H1 (cell line): ENCODE data around the gene ARHGEF26. TPM values are rescaled to one million over a fixed set of nuclear protein-coding genes. Genes with fewer than 3 reads are reported as not detected.

Experiments
- CTCF ChIA-PET: fragments of 300-600 bp; sonication (Branson Sonifier 250); formaldehyde crosslinking; loops from one replicate; lab custom pipeline; 2021; ENCODE audit not compliant: partially characterized antibody; lab: Charles Lee
- POLR2A ChIA-PET: fragments of 300-600 bp; sonication (Branson Sonifier 250); formaldehyde crosslinking; loops from one replicate; lab custom pipeline; 2021; ENCODE audit warnings: inconsistent platforms; ENCODE audit not compliant: partially characterized antibody; lab: Charles Lee
- DNase-seq, 2 experiments: peaks; one replicate each; pipeline versions ENCODE4 v3.0.0 to v3.0.0-alpha.2; 2010 to 2022; ENCODE audit warnings: low spot score in 2 of 2, low read depth in 1 of 2, mixed read lengths in 1 of 2
- FAIRE-seq: peaks from 2 replicates; lab custom pipeline; 2011; peaks lifted over from hg19 to GRCh38; lab: Jason Lieb, UNC
- H2AFZ ChIP-seq: 2 replicates; pipeline ENCODE4 v1.8.1; 2012; ENCODE audit warnings: low read length, inconsistent platforms
- H2AK5ac ChIP-seq: 2 replicates; pipeline ENCODE4 v1.6.1; 2013; ENCODE audit warnings: low read depth, low read length
- H2BK120ac ChIP-seq: replicated peaks from 2 replicates; pipeline ENCODE3; 2013; ENCODE audit warnings: low read depth, low read length, inconsistent platforms
- H2BK12ac ChIP-seq: 2 replicates; pipeline ENCODE4 v1.6.1; 2013; ENCODE audit warnings: low read depth, low read length
- H2BK15ac ChIP-seq: 2 replicates; pipeline ENCODE4 v1.6.1; 2013; ENCODE audit warnings: low read length
- H2BK20ac ChIP-seq: 2 replicates; pipeline ENCODE4 v1.6.1; 2013; ENCODE audit warnings: low read length
- H2BK5ac ChIP-seq: 2 replicates; pipeline ENCODE4 v1.6.1; 2013; ENCODE audit warnings: low read depth, low read length
- H3K14ac ChIP-seq: 2 replicates; pipeline ENCODE4 v1.6.1; 2013; ENCODE audit warnings: inconsistent platforms; ENCODE audit not compliant: insufficient read length
- H3K18ac ChIP-seq: 2 replicates; pipeline ENCODE4 v1.6.1; 2013; ENCODE audit warnings: low read length; ENCODE audit errors: extremely low read depth
- H3K23ac ChIP-seq: 2 replicates; pipeline ENCODE4 v1.6.1; 2013; ENCODE audit warnings: inconsistent platforms; ENCODE audit not compliant: insufficient read length
- H3K23me2 ChIP-seq: 2 replicates; pipeline ENCODE4 v1.6.1; 2013; ENCODE audit warnings: low read depth, low read length
- H3K27ac ChIP-seq: 2 replicates; pipeline ENCODE4 v1.6.1; 2011; ENCODE audit warnings: low read depth, low read length, inconsistent platforms
- H3K27me3 ChIP-seq, 4 experiments: replicated peaks in 1 of 4; 1 replicate in 1 of 4; 2 replicates in 3 of 4; pipeline versions ENCODE4 v1.6.1 to v1.8.1; 2011 to 2013; ENCODE audit warnings: low read length in 3 of 4, mild to moderate bottlenecking in 3 of 4, inconsistent platforms in 2 of 4, mixed read lengths in 2 of 4, moderate library complexity in 1 of 4; ENCODE audit not compliant: control insufficient read depth in 3 of 4, insufficient read depth in 3 of 4; ENCODE audit errors: extremely low read depth in 1 of 4
- H3K36me3 ChIP-seq, 4 experiments: 2 replicates each; pipeline versions ENCODE4 v1.6.1 to v1.8.1; 2011 to 2013; ENCODE audit warnings: mild to moderate bottlenecking in 4 of 4, low read length in 3 of 4, moderate library complexity in 2 of 4, control low read depth in 1 of 4, inconsistent platforms in 1 of 4; ENCODE audit not compliant: insufficient read depth in 4 of 4, control insufficient read depth in 2 of 4
- H3K4ac ChIP-seq: replicated peaks from 2 replicates; pipeline ENCODE3; 2013; ENCODE audit warnings: low read length, low read depth, mixed read lengths, inconsistent platforms; ENCODE audit not compliant: insufficient read length
- H3K4me1 ChIP-seq, 4 experiments: replicated peaks in 1 of 4; 1 replicate in 1 of 4; 2 replicates in 3 of 4; pipeline versions ENCODE4 v1.6.1 to v1.8.1; 2011 to 2013; ENCODE audit warnings: low read length in 3 of 4, inconsistent platforms in 2 of 4, mixed read lengths in 1 of 4; ENCODE audit not compliant: insufficient read depth in 4 of 4, control insufficient read depth in 3 of 4
- H3K4me2 ChIP-seq, 2 experiments: 2 replicates each; pipeline versions ENCODE4 v1.6.1 to v1.8.1; 2011 to 2013; ENCODE audit warnings: low read depth in 2 of 2, low read length in 2 of 2, control low read depth in 1 of 2, inconsistent platforms in 1 of 2, mild to moderate bottlenecking in 1 of 2; ENCODE audit not compliant: insufficient read depth in 1 of 2
- H3K4me3 ChIP-seq, 4 experiments: fragments of 200-600, 300-600 bp in 1 of 4; sonication (generic), shearing (Covaris generic), sonication (Bioruptor Twin) in 1 of 4; 2 replicates each; pipeline versions ENCODE4 v1.5.1 to v1.8.1; 2011 to 2016; ENCODE audit warnings: low read length in 4 of 4, low read depth in 3 of 4, control low read depth in 2 of 4, inconsistent platforms in 2 of 4, mild to moderate bottlenecking in 2 of 4, mixed read lengths in 1 of 4, moderate library complexity in 1 of 4; ENCODE audit not compliant: insufficient read depth in 2 of 4; ENCODE audit errors: extremely low read depth in 1 of 4
- H3K56ac ChIP-seq: replicated peaks from 2 replicates; pipeline ENCODE3; 2013; ENCODE audit warnings: low read depth, mild to moderate bottlenecking, mixed read lengths, low read length, inconsistent platforms; ENCODE audit not compliant: insufficient read length
- H3K79me1 ChIP-seq: 2 replicates; pipeline ENCODE4 v1.6.1; 2013; ENCODE audit warnings: low read depth, low read length, control low read depth
- H3K79me2 ChIP-seq, 2 experiments: 2 replicates each; pipeline versions ENCODE4 v1.6.1 to v1.8.1; 2012 to 2013; ENCODE audit warnings: low read length in 2 of 2, mild to moderate bottlenecking in 2 of 2, inconsistent platforms in 1 of 2; ENCODE audit not compliant: insufficient read depth in 2 of 2, control insufficient read depth in 1 of 2
- H3K9ac ChIP-seq, 4 experiments: replicated peaks in 1 of 4; 1 replicate in 1 of 4; 2 replicates in 3 of 4; pipeline versions ENCODE4 v1.6.1 to v1.8.1; 2011 to 2013; ENCODE audit warnings: low read depth in 3 of 4, low read length in 3 of 4, control low read depth in 2 of 4, mild to moderate bottlenecking in 2 of 4, moderate library complexity in 2 of 4, inconsistent platforms in 1 of 4; ENCODE audit errors: extremely low read depth in 1 of 4
- H3K9me3 ChIP-seq, 2 experiments: 2 replicates each; pipeline versions ENCODE4 v1.6.1 to v1.8.1; 2012 to 2013; ENCODE audit warnings: mild to moderate bottlenecking in 2 of 2, moderate library complexity in 2 of 2, control low read depth in 1 of 2, inconsistent platforms in 1 of 2, low read depth in 1 of 2, low read length in 1 of 2, mixed read lengths in 1 of 2; ENCODE audit not compliant: insufficient read depth in 2 of 2
- H4K20me1 ChIP-seq, 2 experiments: replicated peaks in 1 of 2; 2 replicates each; pipeline versions ENCODE3 to v1.8.1; 2011 to 2013; ENCODE audit warnings: inconsistent platforms in 2 of 2, low read length in 2 of 2, mild to moderate bottlenecking in 1 of 2; ENCODE audit not compliant: insufficient read depth in 2 of 2, control insufficient read depth in 1 of 2
- H4K5ac ChIP-seq: 2 replicates; pipeline ENCODE4 v1.6.1; 2013; ENCODE audit warnings: low read length, low read depth, mixed read lengths, inconsistent platforms; ENCODE audit not compliant: insufficient read length
- H4K8ac ChIP-seq: 2 replicates; pipeline ENCODE4 v1.8.0; 2013; ENCODE audit warnings: mild to moderate bottlenecking, moderate library complexity, low read length, inconsistent platforms; ENCODE audit not compliant: insufficient read depth; ENCODE audit errors: extremely low read depth
- H4K91ac ChIP-seq: replicated peaks from 2 replicates; pipeline ENCODE3; 2013; ENCODE audit warnings: low read length, mixed read lengths, inconsistent platforms; ENCODE audit not compliant: insufficient read length
- ASH2L ChIP-seq: fragments of 200-600, 300-600 bp; sonication (generic); IDR thresholded peaks from one replicate; pipeline ENCODE4 v1.7.1; 2017; ENCODE audit warnings: low read length
- BACH1 ChIP-seq: IDR thresholded peaks from 2 replicates; pipeline ENCODE4 v1.6.1; 2012; ENCODE audit warnings: low read length, improper control_type of control experiment
- BRCA1 ChIP-seq: IDR thresholded peaks from 2 replicates; pipeline ENCODE4 v1.6.1; 2012; ENCODE audit warnings: low read depth, low read length, improper control_type of control experiment
- CBX8 ChIP-seq: fragments of 300-800, 300-1000 bp; sonication (generic); IDR thresholded peaks from 2 replicates; pipeline ENCODE4 v1.7.1; 2016; ENCODE audit warnings: low read depth, low read length, borderline replicate concordance
- EGR1 ChIP-seq: IDR thresholded peaks from 2 replicates; pipeline ENCODE4 v1.6.1; 2011; ENCODE audit warnings: low read depth, low read length, borderline replicate concordance
- GTF2F1 ChIP-seq: IDR thresholded peaks from 2 replicates; pipeline ENCODE4 v1.6.1; 2012; ENCODE audit warnings: low read depth, low read length, improper control_type of control experiment, borderline replicate concordance
- POU5F1 ChIP-seq: IDR thresholded peaks from 2 replicates; pipeline ENCODE4 v1.6.1; 2011; ENCODE audit warnings: low read depth, mild to moderate bottlenecking, low read length, moderate library complexity
- ZNF274 ChIP-seq: IDR thresholded peaks from 2 replicates; pipeline ENCODE4 v1.7.0; 2012; ENCODE audit warnings: low read length, borderline replicate concordance; ENCODE audit errors: extremely low read depth
- WGBS, 2 experiments: shearing (Covaris generic) in 1 of 2; methylation state at CpG; one replicate each; pipeline versions ENCODE4 v1.1.6 to v1.1.7; 2013 to 2015; ENCODE audit warnings: low lambda C conversion rate in 2 of 2, mixed read lengths in 2 of 2, inconsistent platforms in 1 of 2, low coverage in 1 of 2, missing lambda C conversion rate in 1 of 2; ENCODE audit not compliant: insufficient replicate concordance in 2 of 2, insufficient coverage in 1 of 2, insufficient read length in 1 of 2; ENCODE audit errors: extremely low coverage in 1 of 2, missing lambda C conversion rate in 1 of 2; 5-methylcytosine and 5-hydroxymethylcytosine counted together
- polyA plus RNA-seq, 7 experiments: library from polyadenylated mRNA; depleted of rRNA in 3 of 7; stranded (reverse) in 5 of 7; unstranded in 2 of 7; fragments of >200 nt in 5 of 7; fragments of 200-250 nt in 2 of 7; gene quantifications; 1 replicate in 5 of 7; 2 replicates in 1 of 7; 4 replicates in 1 of 7; pipeline versions ENCODE4 v1.2.1 to v1.2.3, GENCODE V29; 2011 to 2013; ENCODE audit warnings: missing spikeins in 2 of 7, mixed read lengths in 2 of 7
- total RNA-seq: library from RNA; stranded (reverse); fragmentation: NEBNext Ultra II Directional; extraction: Animal tissue kit (Norgen Biotek cat#: 25700); gene quantifications from 2 replicates; pipeline ENCODE4 v1.2.1, GENCODE V29; 2021

ARHGEF26 gene
- total and polyA plus RNA-seq, 2 of the 8 experiments (the other 6 are each of a cell fraction or from before 2014, with no cell fraction given) = 3.1 to 15.6 TPM

DNA sequence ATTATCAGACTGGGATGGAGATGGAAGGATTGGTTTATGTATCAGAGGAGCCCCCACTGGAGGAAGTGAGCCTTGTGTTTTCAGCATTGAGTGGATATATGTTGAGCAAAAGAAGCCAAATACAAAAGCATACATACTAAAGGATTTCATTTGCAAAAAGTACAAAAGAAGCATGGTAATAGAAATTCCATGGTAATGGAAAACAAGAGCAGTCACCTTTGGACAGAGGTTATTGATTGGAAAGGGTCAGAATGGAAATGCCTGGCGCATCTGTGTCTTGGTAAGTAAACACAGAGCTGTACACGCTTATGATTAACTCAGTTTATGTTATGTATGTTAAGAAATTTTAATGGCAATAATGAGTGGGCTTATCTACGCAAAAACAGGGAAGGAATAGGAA, 130.4 kb downstream of the ARHGEF26 start:
- no peak overlapping the region for H2BK15ac ChIP-seq
- no peaks in the 10 kb centered on the region for H3K9me3 ChIP-seq
- H3K4me1 ChIP-seq = peaks cover 0 to 5% (median 3%) of the 10 kb centered on the region in 4 experiments; a peak in 2 of 7 replicates
- ChIA-PET POLR2A (no interaction called here), CTCF (interaction anchor here (0.8 to 5.1 kb wide), 7 partner anchors 11 to 674 kb away, joined by 3 to 31 read pairs (median 11); no protein-coding TSS in a partner anchor)
- no peaks in the 10 kb centered on the region for H3K23me2 ChIP-seq
- no peak overlapping the region for H2BK5ac ChIP-seq
- WGBS, 2 experiments = 91% methylated on average over 3 of the region's 3 CpGs; no CpG with 5 or more reads in 1 of the 2 experiments
- H2BK20ac ChIP-seq = no peak overlapping the region
- H4K20me1 ChIP-seq = no peaks in the 10 kb centered on the region
- no peaks in the 10 kb centered on the region for H3K79me2 ChIP-seq
- H3K4me3 ChIP-seq = no peak overlapping the region
- H3K27ac ChIP-seq = no peak overlapping the region
- H3K14ac ChIP-seq = no peak overlapping the region
- H4K8ac ChIP-seq = no peak overlapping the region
- H3K79me1 ChIP-seq = no peaks in the 10 kb centered on the region
- no peak overlapping the region for H3K23ac ChIP-seq
- no peak for TF ChIP-seq ZNF274
- TF ChIP-seq EGR1 = no peak
- TF ChIP-seq ASH2L = no peak
- TF ChIP-seq GTF2F1 = no peak
- no peak for TF ChIP-seq BACH1
- TF ChIP-seq POU5F1 = no peak
- TF ChIP-seq CBX8 = no peak
- no peak for TF ChIP-seq BRCA1
- no peak overlapping the region for H3K56ac ChIP-seq
- H3K4me2 ChIP-seq = no peak overlapping the region
- no peak overlapping the region for H2BK12ac ChIP-seq
- H3K4ac ChIP-seq = no peak overlapping the region
- no peak overlapping the region for H2BK120ac ChIP-seq
- FAIRE-seq (no peak), DNase-seq (no peak)
- no peak overlapping the region for H3K18ac ChIP-seq
- H2AFZ ChIP-seq = no peak overlapping the region
- H3K36me3 ChIP-seq = peaks cover 2 to 24% (median 18%) of the 10 kb centered on the region in 4 experiments; a peak in 7 of 8 replicates
- no peak overlapping the region for H2AK5ac ChIP-seq
- H3K9ac ChIP-seq = no peak overlapping the region
- H4K91ac ChIP-seq = no peak overlapping the region
- H4K5ac ChIP-seq = no peak overlapping the region
- no peaks in the 10 kb centered on the region for H3K27me3 ChIP-seq
